ENCODE data around the gene PLXNA4.

Gene PLXNA4

DNA sequence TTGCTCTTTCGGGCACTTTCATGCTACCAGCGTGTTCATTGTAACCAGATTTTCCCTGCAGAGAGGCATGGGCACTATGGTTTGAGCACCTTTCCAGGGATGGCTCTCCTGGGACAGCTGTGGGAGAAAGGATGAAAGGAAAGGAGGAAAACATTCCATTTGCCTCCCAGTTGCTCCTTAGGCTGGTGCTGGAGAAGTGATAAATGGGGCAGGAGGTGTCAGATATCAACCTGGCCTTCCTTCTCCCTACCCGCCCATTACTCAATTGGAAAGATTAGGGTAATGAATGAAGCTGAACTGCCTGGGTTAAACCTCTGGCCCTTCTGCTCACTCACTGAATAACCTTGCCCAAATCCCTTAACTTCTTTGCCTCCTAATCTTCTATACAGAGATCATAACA, 228.4 kb downstream of the PLXNA4 start:
- DNase-seq, result no peak

DNA sequence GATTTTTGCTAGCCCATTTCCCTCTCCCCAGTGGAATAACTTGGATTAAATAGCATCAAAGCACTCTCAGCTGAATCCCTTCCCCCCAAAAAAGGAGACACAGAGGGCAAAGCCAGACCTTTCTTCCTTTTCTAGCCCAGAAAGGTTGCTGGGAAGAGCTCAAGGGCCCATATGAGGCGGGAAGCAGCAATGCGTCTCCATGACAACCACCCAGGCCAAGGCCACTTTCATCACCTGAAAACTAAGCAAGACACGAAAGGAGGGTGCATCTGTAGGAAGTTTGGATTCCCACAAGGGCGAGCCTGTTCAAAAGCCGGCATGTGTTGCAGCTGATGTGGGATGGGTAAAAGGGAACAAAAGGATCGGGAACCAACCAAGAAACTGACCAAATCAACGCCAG, 229.1 kb downstream of the PLXNA4 start:
- no peak for DNase-seq

DNA sequence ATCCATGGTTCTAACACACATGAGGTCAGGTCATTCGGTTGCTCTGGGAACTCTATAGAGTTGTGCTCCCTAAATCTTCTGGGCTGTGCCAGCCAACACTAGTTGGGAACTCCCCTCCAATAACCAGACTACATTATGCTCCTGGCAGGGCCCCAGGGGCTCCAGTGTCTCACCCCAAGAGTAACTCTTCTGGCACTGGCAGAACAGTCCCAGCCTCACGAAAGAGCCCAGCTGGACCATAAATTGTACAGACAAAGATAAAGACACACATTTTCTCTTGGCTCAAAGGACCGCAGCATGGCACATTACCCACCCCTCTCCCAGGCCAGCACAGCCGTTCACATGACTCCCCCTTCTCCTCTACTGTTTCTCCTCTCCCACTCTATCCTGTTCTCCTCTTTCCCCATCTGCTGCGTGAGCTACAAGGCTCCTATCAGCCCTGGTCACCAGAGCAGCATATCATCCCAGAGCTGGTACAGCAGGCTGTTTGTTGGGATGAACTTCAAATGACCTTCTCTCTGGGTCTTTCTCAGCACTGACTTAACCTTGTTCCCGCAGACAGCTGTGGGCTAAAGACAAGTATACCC, 230.6 kb downstream of the PLXNA4 start:
- no peak for DNase-seq

- no peak for DNase-seq
Measured at GRCh38 chr7:132345030-132345429, 231.2 kb downstream of the PLXNA4 start.

DNA sequence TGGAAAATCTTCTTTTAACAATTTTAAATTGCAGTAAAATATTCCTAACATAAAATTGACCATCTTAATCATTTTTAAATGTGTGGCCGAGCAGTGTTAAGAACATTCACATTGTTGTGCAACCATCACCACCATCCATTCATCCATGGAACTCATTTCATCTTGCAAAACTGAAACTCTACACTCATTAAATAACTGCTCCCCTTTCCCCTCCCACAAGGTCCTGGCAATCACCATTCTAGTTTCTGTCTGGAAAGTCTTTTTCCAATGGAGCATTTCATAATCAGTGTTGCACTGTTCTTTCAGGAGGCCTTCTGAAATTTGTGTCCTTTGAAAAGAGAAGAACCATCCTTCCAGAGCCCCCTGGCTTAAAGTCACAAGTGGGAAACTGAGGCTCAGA, 233.1 kb downstream of the PLXNA4 start:
- no peak for DNase-seq

- DNase-seq, result no peak
Measured at GRCh38 chr7:132337450-132338080, 238.7 kb downstream of the PLXNA4 start.

- no peak for DNase-seq
Measured at GRCh38 chr7:132336797-132337196, 239.5 kb downstream of the PLXNA4 start.

GRCh38 chr7:132333301-132333700, 243.0 kb downstream of the PLXNA4 start:
- no peak for DNase-seq

DNA sequence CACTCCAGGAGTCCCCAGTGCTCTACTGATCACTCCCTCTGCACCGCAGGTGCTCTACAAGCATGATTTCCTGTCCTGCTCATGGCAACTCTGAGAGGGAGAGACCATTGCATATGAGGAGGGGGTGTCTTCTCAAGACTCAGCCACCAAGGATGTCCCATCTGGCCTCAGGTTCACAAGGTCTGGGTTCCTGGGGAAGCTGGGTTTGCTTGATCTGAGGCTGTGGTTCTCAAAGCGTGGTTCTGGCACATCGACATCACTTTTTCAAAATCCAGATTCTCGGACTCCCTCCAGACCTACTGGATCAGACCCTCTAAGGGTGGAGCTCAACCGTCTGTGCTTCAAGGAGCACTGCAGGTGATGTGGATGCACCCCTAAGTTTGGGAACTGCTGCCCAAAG, 247.5 kb downstream of the PLXNA4 start:
- DNase-seq, result no peak

DNA sequence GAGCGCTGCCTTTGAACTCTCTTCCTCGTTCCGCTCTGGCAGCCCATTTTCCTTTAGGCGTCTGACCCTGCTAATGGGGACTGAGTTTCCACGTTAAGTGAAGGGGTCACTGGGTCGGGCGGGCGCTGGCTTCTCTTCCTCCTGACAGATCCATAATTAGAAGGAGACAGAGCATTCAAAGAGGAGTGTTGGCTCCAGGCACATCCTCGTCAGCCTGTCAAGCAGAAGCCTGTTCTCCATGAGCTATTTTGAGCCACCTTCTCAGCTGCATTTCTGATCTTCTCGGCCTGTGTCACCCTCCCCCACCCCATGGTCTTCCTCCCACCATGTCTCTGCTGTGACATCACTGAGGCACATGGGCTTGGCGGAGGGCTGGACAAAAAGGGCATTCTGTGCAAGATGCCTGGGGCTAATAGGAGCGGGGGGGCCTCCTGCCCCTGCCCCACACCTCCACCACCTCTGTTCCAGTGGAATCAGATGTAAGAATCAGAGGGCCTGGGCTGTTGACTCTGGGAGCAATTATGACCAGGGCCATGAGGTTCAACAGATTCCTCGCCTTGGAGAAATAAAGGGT, 248.1 kb downstream of the PLXNA4 start:
- DNase-seq, result no peak

DNA sequence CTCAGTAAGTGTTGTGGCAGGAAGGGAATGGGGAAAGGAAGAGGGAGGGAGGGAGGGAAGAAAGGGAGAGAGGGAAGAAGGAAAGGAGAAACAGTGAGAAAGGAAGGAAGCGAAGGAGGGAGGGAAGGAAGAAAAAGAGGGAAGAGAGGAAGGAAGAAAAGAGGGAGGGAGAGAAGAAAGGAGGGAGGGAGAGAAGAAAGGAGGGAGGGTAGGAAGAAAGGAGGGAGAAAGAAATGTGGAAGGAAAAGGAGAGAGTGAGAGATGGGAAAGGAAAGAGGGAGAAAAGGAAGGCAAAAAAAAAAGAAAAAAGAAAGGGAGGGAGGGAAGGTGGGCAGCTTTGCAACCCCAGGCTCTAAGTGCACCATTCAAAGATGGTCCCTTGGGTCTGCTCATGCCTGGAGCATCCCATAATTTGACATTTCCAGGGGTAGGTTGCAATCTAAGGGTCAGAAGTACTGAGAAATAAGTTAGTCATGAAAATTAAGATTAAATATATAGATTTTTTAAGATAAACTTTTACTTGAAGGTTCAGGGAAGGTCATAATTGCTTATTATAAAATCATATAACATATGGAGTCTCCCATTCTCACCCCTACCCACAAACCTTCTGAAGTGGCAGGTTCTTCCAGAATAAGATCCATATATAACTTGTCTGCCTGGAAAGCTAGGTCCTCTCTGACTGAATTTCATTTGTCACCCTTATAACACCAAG, 249.2 kb downstream of the PLXNA4 start:
- no peak for DNase-seq

DNA sequence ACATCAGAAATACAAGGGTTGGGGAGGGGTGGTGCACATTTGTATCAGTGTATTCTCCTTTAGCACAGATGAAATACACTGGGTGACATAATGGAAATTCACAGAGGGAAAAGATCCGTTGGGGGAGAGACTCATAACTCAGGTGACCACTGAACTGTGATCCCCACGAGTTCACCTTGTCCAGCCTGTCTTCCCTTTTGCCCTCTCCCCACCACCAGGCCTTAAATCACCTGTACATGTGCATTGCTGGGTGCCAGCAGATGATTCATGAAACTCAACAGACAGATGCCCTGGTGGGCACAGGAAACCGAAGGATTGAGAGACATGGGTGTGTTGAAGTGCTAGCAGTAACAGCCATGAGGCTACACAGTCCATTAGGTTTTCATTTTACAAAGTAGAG, 253.3 kb downstream of the PLXNA4 start:
- DNase-seq, result no peak

GRCh38 chr7:132321387-132321786, 254.9 kb downstream of the PLXNA4 start:
- DNase-seq, result no peak

GRCh38 chr7:132319481-132319880, 256.8 kb downstream of the PLXNA4 start:
- DNase-seq, result no peak

DNA sequence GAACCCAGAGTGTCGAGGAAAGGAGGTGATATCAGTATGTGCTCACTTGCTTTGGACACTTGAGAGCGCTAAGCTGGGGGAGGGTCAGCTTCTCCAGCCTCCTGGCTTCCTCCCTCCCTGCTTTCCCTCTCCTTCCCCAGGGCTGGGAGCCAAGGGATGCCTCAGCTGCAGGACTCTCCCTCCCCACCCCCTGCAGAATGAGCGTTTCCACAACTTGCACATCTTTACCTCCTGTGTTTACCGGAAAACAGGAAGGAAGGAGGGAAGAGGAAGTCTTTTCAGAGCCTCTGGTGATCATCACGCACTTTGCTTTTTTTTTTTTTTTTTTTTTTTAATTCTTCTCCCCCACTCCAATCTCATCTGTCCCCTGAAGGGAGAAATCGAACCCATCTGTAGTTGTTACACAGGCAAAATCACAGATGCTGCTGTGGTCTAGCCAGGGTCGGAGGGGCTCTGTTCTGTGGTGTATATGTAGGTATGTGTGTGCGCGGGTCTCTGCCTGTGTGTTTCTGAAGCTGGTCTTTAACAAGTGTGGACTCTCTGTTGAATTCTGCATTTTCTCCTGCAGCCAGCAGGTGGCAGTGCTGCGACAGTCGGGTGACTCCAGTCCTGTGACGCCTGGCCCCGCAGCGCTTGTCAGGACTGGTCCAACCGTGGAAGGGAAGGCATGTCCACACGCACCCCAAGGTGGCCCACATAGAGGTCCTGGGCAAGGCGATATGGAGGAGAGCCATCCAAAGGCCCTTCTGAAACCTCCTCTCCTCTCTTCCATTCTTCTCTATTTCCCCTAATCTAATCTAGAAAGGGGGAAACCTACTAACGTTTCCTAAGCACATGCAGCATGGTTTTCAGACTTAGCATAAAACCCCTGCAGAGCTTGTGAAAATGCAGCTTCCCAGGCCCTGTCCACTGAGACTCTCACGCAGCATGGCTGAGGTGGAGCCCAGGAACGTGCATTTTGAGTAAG, 257.6 kb downstream of the PLXNA4 start:
- peak; percentile 64 for DNase-seq

- no peak for DNase-seq
Measured at GRCh38 chr7:132317701-132318351, 258.4 kb downstream of the PLXNA4 start.

DNA sequence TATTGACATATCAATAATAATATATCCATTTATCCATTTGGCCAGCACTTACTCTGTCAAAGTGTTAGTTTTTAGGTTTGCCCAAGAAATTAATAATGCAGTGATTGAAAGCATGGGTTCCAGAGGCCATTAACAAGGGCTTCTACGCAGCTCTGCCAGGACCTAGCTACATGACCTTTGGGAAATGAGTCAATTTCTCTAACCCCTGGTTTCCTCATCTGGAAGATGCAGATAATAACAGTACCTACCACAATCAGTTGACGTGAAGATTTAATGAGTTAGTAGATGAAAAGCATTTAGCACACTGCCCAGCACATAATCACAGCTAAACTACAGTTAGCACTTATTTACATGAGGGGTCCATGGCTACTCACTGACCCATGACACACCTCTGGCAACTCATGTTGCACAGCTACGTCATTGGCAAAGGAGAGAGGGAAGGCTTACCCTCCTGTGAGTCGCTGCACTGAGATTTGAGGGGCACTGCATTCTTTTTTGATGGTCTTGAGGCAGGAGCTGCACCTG, 263.7 kb downstream of the PLXNA4 start:
- no peak for DNase-seq

DNA sequence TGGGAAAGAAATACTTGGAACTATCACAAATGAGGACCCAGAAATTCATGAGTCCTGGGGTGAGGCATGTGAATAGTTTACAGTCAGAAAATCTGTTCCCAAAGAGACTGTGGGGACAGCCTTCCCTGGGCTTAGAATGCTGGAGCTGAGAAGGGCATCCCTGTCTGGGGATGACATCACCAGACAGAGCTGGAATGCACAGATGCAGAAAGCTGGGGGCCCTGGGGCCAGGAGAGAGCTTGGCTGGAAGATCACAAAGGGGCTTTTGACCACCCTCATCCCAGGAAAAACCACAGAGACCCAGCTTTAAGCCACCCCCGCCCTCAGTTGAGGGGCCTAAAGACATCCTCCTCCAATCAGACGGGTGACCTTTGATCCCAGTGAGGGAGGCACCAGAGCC, 264.5 kb downstream of the PLXNA4 start:
- DNase-seq, result no peak

GRCh38 chr7:132309102-132309805, 267.0 kb downstream of the PLXNA4 start:
- DNase-seq, result no peak

GRCh38 chr7:132307465-132307864, 268.8 kb downstream of the PLXNA4 start:
- DNase-seq, result peak; percentile 22

- no peak for DNase-seq
Measured at GRCh38 chr7:132300599-132301277, 275.5 kb downstream of the PLXNA4 start.
